Left renal pelvis (tissue), 4 donors: ENCODE data around the gene FBXO9. TPM values are rescaled to one million over a fixed set of nuclear protein-coding genes. Genes with fewer than 3 reads are reported as not detected.
"Not testable (repeated sequence)": the region's sequence is repeated elsewhere in the genome, so short reads cannot be mapped to it uniquely, and the experiment has no call there.

Experiments used
- DNase-seq, 4 donors: peaks; one replicate each; pipeline ENCODE4 v3.0.0-alpha.2; 2013; ENCODE audit warnings: low read depth in 4 of 4, low spot score in 3 of 4
- polyA plus RNA-seq, 4 donors: library from polyadenylated mRNA; unstranded; fragments of 120-200 nt; gene quantifications; one replicate each; pipeline ENCODE4 v1.2.1, GENCODE V29; 2013; ENCODE audit not compliant: insufficient read length in 4 of 4

The FBXO9 gene
- polyA plus RNA-seq, 4 donors: 76.2 to 123 (median 95.7) TPM

DNA sequence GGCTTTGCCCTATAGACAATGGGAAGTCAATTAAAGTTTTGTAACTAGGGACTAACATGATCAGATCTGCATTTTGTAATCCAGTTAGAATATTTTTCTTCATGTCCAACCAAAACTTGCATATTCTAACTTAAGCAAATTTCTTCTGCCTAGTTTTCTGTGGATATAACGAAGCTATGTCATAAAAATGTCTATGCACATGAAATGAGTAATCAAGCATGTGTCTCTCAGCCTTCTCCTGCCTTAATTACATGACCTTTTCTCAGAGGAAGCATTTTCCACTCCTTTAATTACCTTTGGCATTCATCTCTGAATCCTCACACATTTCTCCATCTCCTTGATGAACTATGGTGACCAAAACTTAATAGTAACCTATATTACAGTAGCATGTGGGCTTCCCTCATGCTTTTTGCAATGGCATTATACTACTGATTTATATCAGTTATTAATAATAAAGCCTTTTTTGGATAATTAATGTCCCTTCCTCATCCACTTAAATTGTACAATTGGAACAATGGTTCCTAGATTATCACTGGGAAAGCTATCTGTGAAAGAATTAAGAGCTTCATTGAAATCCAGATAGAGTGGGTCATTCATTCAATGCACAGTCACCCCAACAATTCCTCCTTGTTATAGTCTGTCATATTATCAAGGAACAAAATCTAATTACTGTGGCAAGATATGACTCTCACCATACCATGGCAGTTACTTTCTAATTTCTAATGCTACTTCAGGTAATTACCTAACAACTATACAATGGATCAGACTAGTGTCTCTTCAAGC is 19.1 kb upstream of the FBXO9 start:
- no peak for DNase-seq

DNA sequence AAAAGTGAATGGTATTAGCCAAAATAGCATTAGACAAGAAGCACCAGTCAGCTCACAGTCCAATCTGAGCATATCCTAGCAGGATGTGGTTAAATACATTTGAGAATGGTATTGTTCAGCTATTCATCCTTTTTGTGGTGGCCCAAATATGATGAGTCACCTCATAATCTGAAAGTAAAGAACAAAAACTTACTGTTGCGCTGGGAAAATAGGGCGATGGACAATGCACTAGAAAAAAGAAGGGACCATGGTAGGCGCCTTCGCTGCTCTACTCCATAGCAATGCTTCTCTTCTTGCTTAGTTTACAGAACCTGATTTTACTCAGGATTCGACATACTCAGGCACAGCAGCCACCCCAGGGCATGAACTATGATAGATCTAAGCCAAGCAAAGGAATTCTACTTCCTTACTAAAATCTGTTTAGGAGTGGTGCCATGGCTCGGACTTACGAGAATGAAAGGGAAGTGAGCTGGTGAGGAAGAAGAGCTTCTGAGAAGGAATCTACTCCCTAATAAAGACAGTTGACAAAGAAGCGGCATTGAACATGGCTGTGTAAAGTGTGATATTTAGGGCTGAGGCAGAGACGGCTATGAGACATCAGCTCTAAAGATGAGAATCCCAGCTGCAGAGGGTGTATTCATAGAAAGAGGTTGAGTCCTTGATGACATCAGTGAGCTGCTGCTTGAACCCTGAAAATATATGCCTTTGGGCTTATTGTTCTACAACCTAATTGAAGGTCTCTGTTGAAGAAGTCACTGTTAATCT is 16.6 kb upstream of the FBXO9 start:
- no peak for DNase-seq

- DNase-seq: no peak
Observed at GRCh38 chr6:53049415-53049814, 15.8 kb upstream of the FBXO9 start.

GRCh38 chr6:53052152-53052551 is 13.1 kb upstream of the FBXO9 start:
- not testable (repeated sequence) for DNase-seq

DNA sequence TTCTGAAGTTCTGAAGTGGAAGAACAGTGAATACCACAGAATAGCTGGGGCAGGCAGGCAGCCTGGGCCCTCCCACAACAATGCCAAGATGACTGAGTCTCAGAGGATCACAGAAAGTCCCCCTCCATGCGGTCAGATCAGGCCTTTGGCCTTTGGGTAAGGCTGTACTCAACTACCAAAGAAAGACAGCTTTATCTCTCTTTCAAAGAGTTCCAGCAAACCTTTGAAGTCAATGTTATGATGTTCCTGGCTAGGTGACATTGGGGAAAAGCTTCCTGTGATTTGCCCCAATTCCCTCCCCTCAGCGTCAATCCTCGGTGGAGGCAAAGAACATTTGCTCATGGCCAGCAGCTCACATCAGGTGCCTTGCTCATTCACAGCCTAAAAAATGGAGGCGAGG is 10.7 kb upstream of the FBXO9 start:
- no peak for DNase-seq

- no peak for DNase-seq
Observed at GRCh38 chr6:53055873-53056272, 9.3 kb upstream of the FBXO9 start.

- no peak for DNase-seq
Observed at GRCh38 chr6:53056273-53056672, 8.9 kb upstream of the FBXO9 start.

- no peak for DNase-seq
Observed at GRCh38 chr6:53058388-53059195, 6.6 kb upstream of the FBXO9 start.

GRCh38 chr6:53059648-53060589 is 5.3 kb upstream of the FBXO9 start:
- peak in 2 of 4 donors; percentile 6 to 10 for DNase-seq

DNA sequence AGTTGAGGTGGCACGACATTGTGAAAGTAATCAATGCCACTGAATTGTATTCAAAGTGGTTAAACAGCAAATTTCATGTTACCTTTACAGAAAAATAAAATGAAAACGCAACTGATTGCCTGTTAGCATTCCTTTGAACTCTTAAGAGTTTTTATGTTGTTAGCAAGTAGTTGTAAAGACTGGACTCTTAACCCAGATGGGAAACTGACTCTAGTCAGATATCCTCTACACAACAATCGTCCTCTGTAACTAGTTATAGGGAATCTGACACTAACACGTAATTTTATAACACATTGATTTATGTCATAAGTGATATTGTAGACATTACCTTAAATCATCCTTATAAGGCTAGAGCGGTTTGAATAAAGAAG is 3.0 kb upstream of the FBXO9 start:
- DNase-seq: peak in 2 of 4 donors; percentile 6 to 19

- DNase-seq: not testable (repeated sequence)
Observed at GRCh38 chr6:53064255-53064654, 949 bp upstream of the FBXO9 start.

DNA sequence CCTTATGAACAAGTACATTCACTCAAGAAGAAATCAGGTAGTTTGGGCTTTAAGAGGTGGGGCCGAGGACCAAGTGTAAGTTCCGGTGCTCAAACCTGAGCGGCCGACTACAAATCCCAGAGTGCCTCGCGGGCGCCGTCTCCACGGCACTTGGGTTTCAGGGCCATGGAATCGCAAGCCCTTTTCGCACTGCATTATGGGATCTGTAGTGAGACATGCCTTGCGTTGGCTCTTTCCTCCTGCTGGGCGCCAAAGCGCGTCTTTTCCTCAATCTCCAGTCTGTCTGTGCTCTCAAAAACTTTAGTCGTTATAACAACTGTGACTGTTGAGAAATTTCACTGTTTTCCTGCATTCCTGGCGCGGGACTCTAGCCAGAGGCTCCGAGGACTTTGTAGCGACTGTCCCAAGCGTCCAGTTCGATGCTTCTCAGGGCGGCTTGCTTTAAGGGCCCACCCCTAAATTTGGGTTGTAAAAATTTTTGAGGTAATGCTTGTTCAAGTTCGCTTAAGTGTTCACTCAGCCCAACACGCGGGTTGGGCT is 408 bp upstream of the FBXO9 start:
- DNase-seq: peak; percentile 94 to 98 (median 96)

DNA sequence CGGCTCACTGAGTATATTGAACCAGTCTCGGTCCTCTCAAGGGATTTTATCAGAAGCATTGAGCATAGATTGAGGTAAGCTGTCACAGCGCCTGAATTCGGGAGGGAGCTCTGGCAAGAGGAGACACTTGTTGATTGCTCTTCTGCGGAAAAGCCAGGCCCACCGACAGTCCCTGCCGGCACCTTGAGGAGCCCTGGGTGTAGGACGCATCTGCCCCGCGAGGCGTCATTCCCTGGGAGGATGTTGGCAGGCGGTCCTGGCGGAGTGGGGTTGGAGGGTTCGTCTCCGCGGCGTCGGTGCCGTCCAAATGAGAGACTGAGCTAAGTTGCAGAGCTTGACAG is 843 bp downstream of the FBXO9 start:
- peak in 2 of 4 donors; percentile 26 to 41 for DNase-seq

- DNase-seq: no peak
Observed at GRCh38 chr6:53066874-53067706, 1.9 kb downstream of the FBXO9 start.

DNA sequence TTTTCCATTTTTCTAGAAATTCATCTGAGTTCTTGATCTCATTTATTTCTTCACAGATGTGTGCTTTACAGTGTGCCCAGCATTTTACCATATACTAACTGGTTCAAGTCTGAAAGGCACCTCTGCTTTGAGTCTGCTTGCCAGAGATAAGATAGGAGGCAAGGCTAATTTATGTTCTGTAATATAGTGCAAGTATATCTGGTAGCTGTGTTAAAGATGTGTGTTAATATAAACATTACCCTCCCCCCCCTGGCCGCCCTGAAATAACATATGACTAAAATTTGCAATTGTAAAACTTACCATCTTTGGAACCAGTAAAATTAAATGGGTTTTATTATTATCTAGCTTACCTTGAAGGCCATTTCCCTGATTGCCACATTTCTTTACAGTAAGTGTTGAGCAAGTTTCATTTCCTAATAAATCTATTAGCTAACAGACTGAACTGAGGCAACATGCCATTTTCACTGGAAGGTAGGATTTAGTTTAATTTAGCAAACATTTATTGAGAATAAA is 2.7 kb downstream of the FBXO9 start:
- no peak for DNase-seq

DNA sequence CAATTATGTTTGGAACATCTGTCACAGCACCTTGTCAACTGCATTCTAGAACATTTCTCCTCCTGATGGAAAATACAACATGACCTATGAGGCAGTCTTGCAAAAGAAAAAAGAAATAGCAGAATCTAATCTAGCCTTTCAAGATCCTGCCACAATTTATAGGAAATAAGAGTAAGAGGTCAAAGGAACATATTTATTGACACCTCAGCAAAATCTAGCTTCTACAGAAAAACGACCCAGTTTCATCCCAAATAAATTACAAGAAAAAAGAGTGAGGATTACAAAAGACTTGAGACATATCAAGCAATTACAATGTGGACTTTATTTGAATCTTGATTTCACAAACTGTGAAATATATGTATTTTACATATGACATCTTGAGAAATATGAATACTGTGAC is 4.2 kb downstream of the FBXO9 start:
- no peak for DNase-seq

DNA sequence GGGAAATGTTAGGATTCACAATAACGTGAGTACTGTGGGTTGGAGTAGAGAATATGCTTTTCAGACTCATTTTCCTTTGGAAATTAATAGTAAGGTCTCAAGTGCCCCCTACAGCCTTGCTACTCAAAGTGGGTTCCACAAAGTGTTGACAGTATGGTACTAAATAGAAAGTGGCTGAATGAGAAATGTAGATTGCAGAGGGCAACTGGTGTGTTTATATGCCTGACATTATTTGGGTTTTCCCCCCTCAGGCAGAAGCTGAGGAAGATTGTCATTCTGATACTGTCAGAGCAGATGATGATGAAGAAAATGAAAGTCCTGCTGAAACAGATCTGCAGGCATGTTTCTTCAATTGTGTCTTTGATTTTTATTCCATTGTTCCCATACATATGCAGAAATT is 5.6 kb downstream of the FBXO9 start:
- DNase-seq: no peak

- DNase-seq: no peak
Observed at GRCh38 chr6:53074347-53074746, 9.1 kb downstream of the FBXO9 start.

DNA sequence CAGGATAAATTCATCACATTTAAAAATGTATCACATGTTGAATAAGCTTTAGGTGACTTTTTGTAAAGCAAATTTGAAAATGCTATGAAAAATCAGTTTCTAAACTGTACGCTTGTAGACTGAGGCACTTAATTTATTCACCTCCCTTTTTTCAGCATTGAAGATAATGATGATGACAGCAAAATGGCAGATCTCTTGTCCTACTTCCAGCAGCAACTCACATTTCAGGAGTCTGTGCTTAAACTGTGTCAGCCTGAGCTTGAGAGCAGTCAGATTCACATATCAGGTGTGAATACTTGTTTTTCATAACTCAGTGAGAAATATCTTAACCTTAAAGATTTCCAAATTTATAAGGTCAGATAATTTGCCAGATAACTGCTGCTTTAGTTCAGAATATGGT is 15.6 kb downstream of the FBXO9 start:
- no peak for DNase-seq
